Activated CD4-positive, alpha-beta T cell treated with anti-CD3 and anti-CD28 coated beads, Interleukin-2, amount 10 ng/mL, durations not matched to agents 7 days and 5 days (primary cell): ENCODE measurements around the gene ALOXE3. TPM values are rescaled to one million over a fixed set of nuclear protein-coding genes. Genes with fewer than 3 reads are reported as not detected.

Experiments used
- CTCF ChIA-PET: fragments of 350-600 bp; sonication (Branson Sonifier 250); formaldehyde crosslinking; loops from one replicate; lab custom pipeline; 2021; ENCODE audit warnings: antibody characterized with exemption; lab: Charles Lee
- POLR2A ChIA-PET: fragments of 350-600 bp; sonication (Branson Sonifier 250); formaldehyde crosslinking; loops from one replicate; lab custom pipeline; 2021; ENCODE audit warnings: antibody characterized with exemption; lab: Charles Lee
- DNase-seq: peaks from one replicate; pipeline ENCODE4 v3.0.0-alpha.2; 2020
- H3K27ac Mint-ChIP-seq: one replicate; pipeline ENCODE4 v1.8.0; 2021; ENCODE audit warnings: mild to moderate bottlenecking, moderate library complexity, mixed read lengths
- H3K27me3 Mint-ChIP-seq: one replicate; pipeline ENCODE4 v1.8.0; 2021; ENCODE audit warnings: mixed read lengths
- H3K36me3 Mint-ChIP-seq: one replicate; pipeline ENCODE4 v1.8.0; 2021; ENCODE audit warnings: low read depth, mixed read lengths
- H3K4me1 Mint-ChIP-seq: one replicate; pipeline ENCODE4 v1.8.0; 2021; ENCODE audit warnings: mixed read lengths
- H3K4me3 Mint-ChIP-seq: one replicate; pipeline ENCODE4 v1.8.0; 2021; ENCODE audit warnings: mild to moderate bottlenecking, moderate library complexity, mixed read lengths
- H3K9me3 Mint-ChIP-seq: one replicate; pipeline ENCODE4 v1.8.0; 2021; ENCODE audit warnings: mixed read lengths
- total RNA-seq, 2 experiments: library from RNA; stranded (reverse); gene quantifications; one replicate each; pipeline ENCODE4 v1.2.3, GENCODE V29; 2021

Gene ALOXE3
- total RNA-seq, 2 experiments from 2014 or later = not detected

GRCh38 chr17:8144401-8145231 lies 26.3 kb upstream of the ALOXE3 start:
- Mint-ChIP-seq H3K27ac (no peak overlapping the region), H3K4me1 (no peaks in the 10 kb centered on the region), H3K9me3 (no peaks in the 10 kb centered on the region), H3K36me3 (peaks cover 42% of the 10 kb centered on the region), H3K4me3 (no peak overlapping the region), H3K27me3 (no peaks in the 10 kb centered on the region)
- POLR2A ChIA-PET = no interaction called here
- DNase-seq = no peak
- CTCF ChIA-PET = interaction anchor here (1.1 to 1.6 kb wide), 3 partner anchors 14 to 26 kb away, joined by 3 to 5 read pairs (median 3); partner anchors contain the start of gene ALOXE3

- CTCF ChIA-PET = interaction anchor here (1.1 to 1.6 kb wide), 2 partner anchors 15 to 25 kb away, joined by 3 read pairs; partner anchors contain the start of gene ALOXE3
- H3K36me3 Mint-ChIP-seq = peaks cover 42% of the 10 kb centered on the region
- H3K4me1 Mint-ChIP-seq = no peaks in the 10 kb centered on the region
- H3K9me3 Mint-ChIP-seq = no peaks in the 10 kb centered on the region
- no peak overlapping the region for H3K27ac Mint-ChIP-seq
- POLR2A ChIA-PET = no interaction called here
- H3K4me3 Mint-ChIP-seq = no peak overlapping the region
- H3K27me3 Mint-ChIP-seq = no peaks in the 10 kb centered on the region
- DNase-seq = no peak
Measured at GRCh38 chr17:8143581-8144400, 25.5 kb upstream of the ALOXE3 start.

GRCh38 chr17:8142887-8143580 lies 24.7 kb upstream of the ALOXE3 start:
- H3K9me3 Mint-ChIP-seq = no peaks in the 10 kb centered on the region
- no peak overlapping the region for H3K4me3 Mint-ChIP-seq
- H3K4me1 Mint-ChIP-seq = no peaks in the 10 kb centered on the region
- ChIA-PET CTCF (interaction anchor here (1.1 to 1.6 kb wide), 2 partner anchors 15 to 24 kb away, joined by 3 read pairs; partner anchors contain the start of gene ALOXE3), POLR2A (no interaction called here)
- peaks cover 36% of the 10 kb centered on the region for H3K36me3 Mint-ChIP-seq
- DNase-seq = no peak
- H3K27ac Mint-ChIP-seq = no peak overlapping the region
- no peaks in the 10 kb centered on the region for H3K27me3 Mint-ChIP-seq

- Mint-ChIP-seq H3K27me3 (no peaks in the 10 kb centered on the region), H3K4me1 (no peaks in the 10 kb centered on the region), H3K4me3 (no peak overlapping the region), H3K27ac (no peak overlapping the region), H3K36me3 (peaks cover 31% of the 10 kb centered on the region), H3K9me3 (no peaks in the 10 kb centered on the region)
- CTCF ChIA-PET = interaction anchor here (1.1 to 7.0 kb wide), 4 partner anchors 14 to 80 kb away, joined by 3 to 68 read pairs (median 4); no protein-coding TSS in a partner anchor
- POLR2A ChIA-PET = no interaction called here
- DNase-seq = no peak
Measured at GRCh38 chr17:8142158-8142886, 24.0 kb upstream of the ALOXE3 start.

- peaks cover under 1% of the 10 kb centered on the region for H3K4me1 Mint-ChIP-seq
- ChIA-PET POLR2A (no interaction called here), CTCF (interaction anchor here (1.1 to 7.0 kb wide), 4 partner anchors 8 to 81 kb away, joined by 3 to 68 read pairs (median 30); partner anchors contain the start of gene PER1)
- no peak overlapping the region for H3K4me3 Mint-ChIP-seq
- DNase-seq = no peak
- no peak overlapping the region for H3K27ac Mint-ChIP-seq
- H3K27me3 Mint-ChIP-seq = peaks cover under 1% of the 10 kb centered on the region
- H3K36me3 Mint-ChIP-seq = peaks cover 27% of the 10 kb centered on the region
- H3K9me3 Mint-ChIP-seq = no peaks in the 10 kb centered on the region
Measured at GRCh38 chr17:8141741-8142140, 23.4 kb upstream of the ALOXE3 start.

- DNase-seq = no peak
- Mint-ChIP-seq H3K27me3 (peaks cover 5% of the 10 kb centered on the region), H3K36me3 (peaks cover 21% of the 10 kb centered on the region), H3K9me3 (no peaks in the 10 kb centered on the region), H3K4me1 (peaks cover 2% of the 10 kb centered on the region), H3K4me3 (no peak overlapping the region), H3K27ac (no peak overlapping the region)
- CTCF ChIA-PET = interaction anchor here (0.8 to 7.0 kb wide), 7 partner anchors 8 to 82 kb away, joined by 3 to 68 read pairs (median 8); partner anchors contain the start of gene PER1
- POLR2A ChIA-PET = no interaction called here
Measured at GRCh38 chr17:8141045-8141444, 22.7 kb upstream of the ALOXE3 start.

- peaks cover 16% of the 10 kb centered on the region for H3K36me3 Mint-ChIP-seq
- peaks cover 2% of the 10 kb centered on the region for H3K4me1 Mint-ChIP-seq
- ChIA-PET CTCF (interaction anchor here (0.8 to 7.0 kb wide), 10 partner anchors 9 to 82 kb away, joined by 3 to 68 read pairs (median 6); partner anchors contain the start of gene PER1), POLR2A (interaction anchor here (1.7 kb wide), 1 partner anchor 17 kb away, joined by 5 read pairs; no protein-coding TSS in a partner anchor)
- DNase-seq = no peak
- peaks cover 5% of the 10 kb centered on the region for H3K27me3 Mint-ChIP-seq
- no peaks in the 10 kb centered on the region for H3K9me3 Mint-ChIP-seq
- no peak overlapping the region for H3K27ac Mint-ChIP-seq
- H3K4me3 Mint-ChIP-seq = no peak overlapping the region
Measured at GRCh38 chr17:8140065-8141029, 22.0 kb upstream of the ALOXE3 start.

GRCh38 chr17:8138672-8139371 lies 20.5 kb upstream of the ALOXE3 start:
- DNase-seq = peak; percentile 96
- ChIA-PET CTCF (interaction anchor here (0.6 to 7.0 kb wide), 31 partner anchors 9 to 238 kb away, joined by 3 to 68 read pairs (median 4); partner anchors contain the start of genes ALOXE3, HES7, PER1 and SLC25A35), POLR2A (interaction anchor here (0.6 to 1.7 kb wide), 4 partner anchors 12 to 63 kb away, joined by 3 to 5 read pairs (median 4); no protein-coding TSS in a partner anchor)
- Mint-ChIP-seq H3K9me3 (no peaks in the 10 kb centered on the region), H3K4me3 (no peak overlapping the region), H3K27ac (no peak overlapping the region), H3K36me3 (peaks cover 14% of the 10 kb centered on the region), H3K4me1 (peaks cover 2% of the 10 kb centered on the region), H3K27me3 (peaks cover 5% of the 10 kb centered on the region)

GRCh38 chr17:8138374-8138671 lies 20.0 kb upstream of the ALOXE3 start:
- peaks cover 5% of the 10 kb centered on the region for H3K27me3 Mint-ChIP-seq

More at GRCh38 chr17:8138374-8138671, 20.0 kb upstream of the ALOXE3 start:
- CTCF ChIA-PET = interaction anchor here (0.8 to 7.0 kb wide), 24 partner anchors 9 to 239 kb away, joined by 3 to 68 read pairs (median 5); partner anchors contain the start of genes ALOXE3, HES7, PER1 and SLC25A35
- DNase-seq = no peak
- no peak overlapping the region for H3K4me3 Mint-ChIP-seq
- H3K36me3 Mint-ChIP-seq = peaks cover 11% of the 10 kb centered on the region
- H3K4me1 Mint-ChIP-seq = peaks cover 2% of the 10 kb centered on the region
- H3K27ac Mint-ChIP-seq = no peak overlapping the region
- no peaks in the 10 kb centered on the region for H3K9me3 Mint-ChIP-seq
- POLR2A ChIA-PET = interaction anchor here (0.6 to 1.7 kb wide), 3 partner anchors 19 to 46 kb away, joined by 3 to 5 read pairs (median 4); no protein-coding TSS in a partner anchor
